HepG2 (cell line): ENCODE results near the gene ARHGAP35. TPM values are rescaled to one million over a fixed set of nuclear protein-coding genes. Genes with fewer than 3 reads are reported as not detected.

Experiments
- CENPT ChIP-seq: sonication (generic); formaldehyde crosslinking; IDR thresholded peaks from 2 replicates; pipeline ENCODE4 v1.8.0; 2022; ENCODE audit warnings: low read depth, mild to moderate bottlenecking, moderate library complexity, missing genetic modification reagents
- E2F1 ChIP-seq: sonication (generic); formaldehyde crosslinking; IDR thresholded peaks from 2 replicates; pipeline ENCODE4 v1.5.0; 2020; ENCODE audit warnings: missing genetic modification reagents
- FLYWCH1 ChIP-seq: sonication (generic); formaldehyde crosslinking; IDR thresholded peaks from 2 replicates; pipeline ENCODE4 v1.8.1; 2023; ENCODE audit warnings: mild to moderate bottlenecking, missing genetic modification reagents
- HDAC1 ChIP-seq: sonication (generic); formaldehyde crosslinking; IDR thresholded peaks from 2 replicates; pipeline ENCODE4 v1.5.1; 2020; ENCODE audit warnings: mild to moderate bottlenecking, missing genetic modification reagents
- HNF4A ChIP-seq: sonication (generic); formaldehyde crosslinking; IDR thresholded peaks from 2 replicates; pipeline ENCODE4 v1.4.0; 2020; ENCODE audit warnings: missing genetic modification reagents
- HNRNPLL ChIP-seq: fragments of 200-400 bp; formaldehyde crosslinking; IDR thresholded peaks from 2 replicates; pipeline ENCODE4 v1.6.1; 2017; ENCODE audit warnings: mild to moderate bottlenecking, low read depth, low read length; ENCODE audit not compliant: poor library complexity, severe bottlenecking
- KDM5A ChIP-seq: fragments of 200-600 bp; sonication (generic); IDR thresholded peaks from 2 replicates; pipeline ENCODE4 v1.7.0; 2018; ENCODE audit warnings: antibody characterized with exemption, mild to moderate bottlenecking, low read length, borderline replicate concordance
- MBD4 ChIP-seq: IDR thresholded peaks from 2 replicates; pipeline ENCODE4 v1.6.1; 2012; ENCODE audit warnings: low read length, inconsistent platforms, borderline replicate concordance
- MEIS2 ChIP-seq: sonication (generic); formaldehyde crosslinking; IDR thresholded peaks from 2 replicates; pipeline ENCODE4 v1.9.0; 2021; ENCODE audit warnings: mild to moderate bottlenecking, missing genetic modification reagents
- NR2F2 ChIP-seq: IDR thresholded peaks from 2 replicates; pipeline ENCODE4 v1.6.1; 2012; ENCODE audit warnings: low read depth, inconsistent platforms, borderline replicate concordance
- SRSF4 ChIP-seq: fragments of 200-400 bp; formaldehyde crosslinking; IDR thresholded peaks from one replicate; pipeline ENCODE4 v1.6.1; 2018; ENCODE audit warnings: mild to moderate bottlenecking, low read depth, low read length, moderate library complexity; ENCODE audit not compliant: poor library complexity, severe bottlenecking
- ZGPAT ChIP-seq: IDR thresholded peaks from 2 replicates; pipeline ENCODE4 v1.6.1; 2016; ENCODE audit warnings: mild to moderate bottlenecking
- ZMAT5 ChIP-seq: sonication (generic); formaldehyde crosslinking; IDR thresholded peaks from 2 replicates; pipeline ENCODE4 v1.5.0; 2020; ENCODE audit warnings: mild to moderate bottlenecking, low read depth, missing genetic modification reagents, borderline replicate concordance
- ZNF30 ChIP-seq: sonication (generic); formaldehyde crosslinking; IDR thresholded peaks from 2 replicates; pipeline ENCODE4 v1.5.0; 2020; ENCODE audit warnings: mild to moderate bottlenecking, missing genetic modification reagents
- ZNF343 ChIP-seq: sonication (generic); formaldehyde crosslinking; IDR thresholded peaks from 2 replicates; pipeline ENCODE4 v1.4.0; 2020; ENCODE audit warnings: mild to moderate bottlenecking, missing genetic modification reagents
- ZNF639 ChIP-seq: conservative IDR thresholded peaks from 2 replicates; pipeline ENCODE4 v1.6.1; 2018; ENCODE audit warnings: missing genetic modification reagents
- ZNF709 ChIP-seq: sonication (generic); formaldehyde crosslinking; IDR thresholded peaks from 2 replicates; pipeline ENCODE4 v1.5.0; 2020; ENCODE audit warnings: mild to moderate bottlenecking, missing genetic modification reagents
- polyA plus RNA-seq, 8 experiments: library from polyadenylated mRNA; depleted of rRNA in 3 of 8; stranded (reverse) in 7 of 8; unstranded in 1 of 8; fragments of >200 nt; fragmentation: Illumina TruSeq in 4 of 8; extraction: Trizol in 4 of 8; gene quantifications; 2 replicates each; pipeline versions ENCODE4 v1.2.1 to v1.2.3, GENCODE V29; 2011 to 2016; ENCODE audit warnings: low read depth in 4 of 8, missing spikeins in 1 of 8, mixed read lengths in 1 of 8; ENCODE audit not compliant: insufficient read depth in 1 of 8
- total RNA-seq, 5 experiments: library from RNA; depleted of rRNA; stranded (reverse); fragments of >200 nt; fragmentation: Illumina TruSeq; extraction: Trizol; gene quantifications; 2 replicates each; pipeline ENCODE4 v1.2.3, GENCODE V29; 2016; ENCODE audit warnings: low read depth in 1 of 5
- TF ChIP-seq, protein P1 (sequence below): sonication (generic); formaldehyde crosslinking; IDR thresholded peaks from 2 replicates; pipeline ENCODE4 v1.4.0; 2020; ENCODE audit warnings: mild to moderate bottlenecking, missing genetic modification reagents

Gene ARHGAP35
- total and polyA plus RNA-seq, 2 of the 13 experiments (the other 11 are each of a cell fraction or from before 2014, with no cell fraction given): 30.1 to 30.2 TPM

DNA sequence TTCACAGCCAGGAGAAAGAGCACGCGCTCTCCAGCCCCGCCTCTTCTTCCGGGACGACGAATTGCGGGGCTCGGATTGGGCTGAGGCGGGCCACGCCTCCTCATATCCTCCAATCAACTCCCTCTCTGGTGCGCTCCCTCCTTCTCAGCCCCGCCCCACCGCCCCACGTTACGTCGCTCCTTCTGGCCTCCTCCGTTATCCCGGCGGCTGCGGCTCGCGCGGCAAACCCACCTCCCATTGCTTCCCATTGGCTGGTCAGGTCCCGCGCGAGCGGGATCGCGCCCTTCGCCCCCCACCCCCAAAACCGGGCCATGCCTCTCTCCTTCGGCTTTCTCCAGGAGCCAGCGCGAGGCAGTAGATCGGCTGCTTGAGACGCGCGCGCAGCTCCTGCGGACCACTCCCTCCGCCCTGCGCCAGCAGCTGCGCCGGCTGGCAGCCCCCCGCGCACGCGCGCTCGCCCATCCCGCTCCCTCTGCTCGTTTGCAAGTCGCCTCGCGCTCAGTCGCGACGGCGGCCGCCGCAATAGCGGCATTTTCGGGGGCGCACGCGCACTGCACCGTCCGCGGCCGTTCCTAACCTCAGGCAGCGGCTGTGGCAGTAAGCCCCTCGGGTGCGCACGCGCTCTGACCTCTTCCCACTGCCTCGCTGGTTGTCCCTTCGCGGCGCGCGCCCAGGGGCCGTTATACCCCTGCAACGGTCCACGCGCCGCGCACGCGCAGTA lies 512 bp upstream of the ARHGAP35 start (continued):
- TF ChIP-seq ZGPAT (peak; percentile 64), FLYWCH1 (CRISPR knock-in tag) (no peak), ZNF709 (CRISPR knock-in tag) (no peak; the same call in 1 of the 2 replicates), ZNF30 (no peak), MEIS2 (CRISPR knock-in tag) (0 out of 2 replicates have a peak, but pooled peaks have one; percentile 42), HNRNPLL (peak; percentile 91), HNF4A (CRISPR knock-in tag) (no peak), ZNF639 (peak; percentile 81), CENPT (CRISPR knock-in tag) (no peak), MBD4 (no peak), ZMAT5 (CRISPR knock-in tag) (no peak), NR2F2 (no peak), KDM5A (peak; percentile 44; the same call in 1 of the 2 replicates), ZNF343 (CRISPR knock-in tag) (peak; percentile 85; the same call in 1 of the 2 replicates), E2F1 (peak; percentile 92), HDAC1 (CRISPR knock-in tag) (peak; percentile 53), SRSF4 (peak; percentile 91)
- TF ChIP-seq, protein P1, sequence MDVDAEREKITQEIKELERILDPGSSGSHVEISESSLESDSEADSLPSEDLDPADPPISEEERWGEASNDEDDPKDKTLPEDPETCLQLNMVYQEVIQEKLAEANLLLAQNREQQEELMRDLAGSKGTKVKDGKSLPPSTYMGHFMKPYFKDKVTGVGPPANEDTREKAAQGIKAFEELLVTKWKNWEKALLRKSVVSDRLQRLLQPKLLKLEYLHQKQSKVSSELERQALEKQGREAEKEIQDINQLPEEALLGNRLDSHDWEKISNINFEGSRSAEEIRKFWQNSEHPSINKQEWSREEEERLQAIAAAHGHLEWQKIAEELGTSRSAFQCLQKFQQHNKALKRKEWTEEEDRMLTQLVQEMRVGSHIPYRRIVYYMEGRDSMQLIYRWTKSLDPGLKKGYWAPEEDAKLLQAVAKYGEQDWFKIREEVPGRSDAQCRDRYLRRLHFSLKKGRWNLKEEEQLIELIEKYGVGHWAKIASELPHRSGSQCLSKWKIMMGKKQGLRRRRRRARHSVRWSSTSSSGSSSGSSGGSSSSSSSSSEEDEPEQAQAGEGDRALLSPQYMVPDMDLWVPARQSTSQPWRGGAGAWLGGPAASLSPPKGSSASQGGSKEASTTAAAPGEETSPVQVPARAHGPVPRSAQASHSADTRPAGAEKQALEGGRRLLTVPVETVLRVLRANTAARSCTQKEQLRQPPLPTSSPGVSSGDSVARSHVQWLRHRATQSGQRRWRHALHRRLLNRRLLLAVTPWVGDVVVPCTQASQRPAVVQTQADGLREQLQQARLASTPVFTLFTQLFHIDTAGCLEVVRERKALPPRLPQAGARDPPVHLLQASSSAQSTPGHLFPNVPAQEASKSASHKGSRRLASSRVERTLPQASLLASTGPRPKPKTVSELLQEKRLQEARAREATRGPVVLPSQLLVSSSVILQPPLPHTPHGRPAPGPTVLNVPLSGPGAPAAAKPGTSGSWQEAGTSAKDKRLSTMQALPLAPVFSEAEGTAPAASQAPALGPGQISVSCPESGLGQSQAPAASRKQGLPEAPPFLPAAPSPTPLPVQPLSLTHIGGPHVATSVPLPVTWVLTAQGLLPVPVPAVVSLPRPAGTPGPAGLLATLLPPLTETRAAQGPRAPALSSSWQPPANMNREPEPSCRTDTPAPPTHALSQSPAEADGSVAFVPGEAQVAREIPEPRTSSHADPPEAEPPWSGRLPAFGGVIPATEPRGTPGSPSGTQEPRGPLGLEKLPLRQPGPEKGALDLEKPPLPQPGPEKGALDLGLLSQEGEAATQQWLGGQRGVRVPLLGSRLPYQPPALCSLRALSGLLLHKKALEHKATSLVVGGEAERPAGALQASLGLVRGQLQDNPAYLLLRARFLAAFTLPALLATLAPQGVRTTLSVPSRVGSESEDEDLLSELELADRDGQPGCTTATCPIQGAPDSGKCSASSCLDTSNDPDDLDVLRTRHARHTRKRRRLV: peak; percentile 64; the same call in 1 of the 2 replicates
